ENCODE data around the gene EXOC4.

EXOC4 gene

DNA sequence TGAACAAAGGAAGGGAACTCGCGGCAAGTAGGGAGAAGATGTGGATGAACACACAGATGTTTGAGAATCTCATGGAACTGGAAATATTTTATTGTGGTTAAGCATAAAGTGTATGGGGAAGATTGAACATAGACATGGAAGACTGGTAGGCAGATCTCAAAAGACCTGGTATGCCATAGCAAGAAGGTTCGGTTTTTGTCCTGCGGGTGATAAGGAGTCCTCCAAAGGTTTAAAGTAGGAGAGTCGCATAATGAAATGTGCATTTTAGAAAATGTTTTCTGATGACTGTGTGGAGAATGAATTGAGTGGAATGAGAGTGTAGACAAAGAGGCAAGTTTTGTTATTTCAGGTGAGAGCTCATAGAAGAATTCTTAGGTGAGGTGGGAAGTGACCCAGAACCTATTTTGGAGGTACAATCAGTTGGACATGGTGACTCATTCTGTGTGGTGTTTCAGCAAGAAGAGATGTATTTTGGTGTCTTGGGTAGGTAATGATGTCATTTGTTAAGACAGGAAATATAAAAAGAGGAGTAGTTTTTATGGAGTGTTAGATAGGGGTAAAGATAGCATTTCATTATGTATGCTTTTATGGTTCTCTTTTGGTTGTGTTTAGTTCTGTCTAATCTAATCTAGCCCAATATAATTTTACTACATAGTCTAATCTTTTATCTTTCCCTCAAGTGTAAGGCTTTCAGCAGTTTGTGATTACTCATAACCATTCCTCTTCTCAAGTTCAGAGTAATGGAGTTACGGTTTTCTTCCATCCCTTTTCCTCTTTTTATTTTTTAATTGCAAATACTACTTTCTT, 239.2 kb downstream of the EXOC4 start:
- DNase-seq (ENCODE audit: low read depth): no peak

DNA sequence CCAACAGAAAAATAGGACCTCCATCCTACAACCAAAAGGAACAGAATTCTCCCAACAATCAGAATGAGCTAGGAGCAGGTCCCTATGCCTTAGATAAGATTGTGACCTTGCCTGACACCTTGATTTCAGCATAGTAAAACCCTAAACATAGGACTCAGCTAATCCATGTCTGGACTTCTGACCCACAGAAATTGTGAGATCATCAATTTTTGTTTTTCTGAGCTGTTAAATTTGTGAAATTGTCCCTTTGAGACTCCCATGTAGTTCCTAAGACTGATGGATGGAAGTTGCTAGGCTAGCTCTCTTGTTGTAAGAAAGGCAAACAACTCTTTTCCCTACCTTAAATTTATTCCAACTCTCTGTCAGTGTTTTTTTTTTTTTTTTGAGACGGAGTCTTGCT, 244.2 kb downstream of the EXOC4 start:
- no peak for DNase-seq (ENCODE audit: low read depth)

DNA sequence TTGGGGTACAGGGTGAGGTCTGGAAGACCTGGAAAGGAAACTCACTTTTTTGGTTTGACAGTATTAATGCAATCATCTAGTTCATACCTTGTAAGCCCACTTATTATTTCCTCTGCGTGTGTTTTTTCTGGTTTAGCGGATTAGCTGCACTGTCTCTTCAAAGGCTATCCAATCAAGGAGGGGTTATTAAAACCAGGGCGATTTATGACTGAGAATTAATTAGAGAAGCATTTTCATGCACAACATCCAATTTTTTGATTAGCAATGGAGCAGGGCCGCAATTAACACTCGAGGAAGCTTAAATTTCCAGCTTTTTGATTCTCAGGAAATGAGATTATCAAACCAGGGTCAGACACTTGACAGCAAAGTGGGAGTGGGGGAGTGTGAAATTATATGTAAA, 248.9 kb downstream of the EXOC4 start:
- DNase-seq (ENCODE audit: low read depth): no peak

DNA sequence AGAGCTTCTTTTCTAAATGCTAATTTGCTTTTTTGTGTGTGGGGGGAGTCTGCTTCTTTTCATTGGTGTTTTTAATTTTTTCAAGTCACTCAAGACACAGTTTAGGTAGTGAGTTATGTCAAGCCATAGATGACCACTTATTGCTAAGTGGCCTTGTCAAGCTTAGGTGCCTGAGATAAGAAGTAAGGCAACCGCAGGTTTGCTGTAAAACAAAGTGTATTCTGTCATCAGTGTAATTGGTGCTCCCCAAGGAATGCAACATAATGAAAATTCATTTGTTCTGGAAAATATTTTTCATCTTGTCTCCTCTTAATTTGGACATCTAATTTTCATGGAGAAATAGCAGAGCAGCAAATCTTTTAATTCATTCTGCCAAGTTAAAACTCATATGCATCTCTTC, 249.6 kb downstream of the EXOC4 start:
- DNase-seq (ENCODE audit: low read depth): no peak

DNA sequence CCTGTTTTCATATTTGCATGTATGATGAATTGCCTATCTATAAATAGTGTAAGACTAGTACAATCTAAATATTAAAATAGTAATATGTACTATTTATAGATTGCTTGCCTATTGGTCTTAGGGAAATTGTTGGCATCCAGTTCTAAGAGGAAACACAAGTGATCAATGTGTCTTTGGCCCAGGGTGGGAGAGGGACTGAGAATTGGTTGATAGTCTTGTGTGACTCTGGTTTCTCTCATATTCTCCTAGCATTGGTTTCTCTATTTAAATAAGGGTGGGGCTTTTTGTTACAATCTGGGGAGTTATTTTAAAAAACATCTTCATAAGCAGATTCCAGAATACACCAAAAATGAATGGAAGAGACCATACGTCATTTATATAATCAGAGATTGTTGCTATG, 250.1 kb downstream of the EXOC4 start:
- DNase-seq (ENCODE audit: low read depth): no peak

- DNase-seq (ENCODE audit: low read depth): no peak
These were observed 251.9 kb downstream of the EXOC4 start for GRCh38 chr7:133504825-133505224.

- no peak for DNase-seq (ENCODE audit: low read depth)
These were observed 256.9 kb downstream of the EXOC4 start for GRCh38 chr7:133509822-133510221.

DNA sequence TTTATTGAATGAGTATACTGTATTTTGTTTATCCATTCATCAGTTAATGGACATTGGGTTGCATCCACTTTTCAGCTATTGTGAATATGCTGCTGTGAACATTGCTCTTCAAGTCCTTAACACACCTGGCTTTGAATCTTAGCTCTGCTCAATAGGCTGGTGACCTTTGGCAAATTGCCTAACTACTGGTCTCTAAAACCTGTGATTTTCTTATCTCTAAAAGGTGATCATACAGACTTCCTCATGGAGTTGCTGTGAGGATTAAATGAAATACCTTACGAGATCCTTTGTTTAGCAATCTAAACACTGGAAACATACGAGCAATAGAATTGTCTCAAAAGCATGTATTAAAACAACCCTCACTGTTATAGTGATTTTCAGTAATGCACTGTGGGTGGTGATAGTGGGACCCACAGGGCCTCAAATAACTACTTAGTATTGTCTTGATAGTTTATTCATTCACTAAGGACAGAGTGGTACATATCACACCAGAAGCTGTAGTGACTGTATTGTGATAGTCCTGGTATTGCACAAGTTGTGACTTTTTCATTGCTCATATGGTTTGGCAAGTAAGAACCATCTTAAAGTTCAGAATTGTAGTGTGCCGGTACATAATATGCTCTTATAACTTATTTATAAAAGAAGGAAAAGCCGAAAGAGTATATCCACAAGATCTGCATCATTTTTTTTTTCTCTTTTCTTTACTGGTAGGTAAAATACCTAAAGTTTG, 257.6 kb downstream of the EXOC4 start:
- DNase-seq (ENCODE audit: low read depth): no peak

GRCh38 chr7:133511252-133511651, 258.4 kb downstream of the EXOC4 start:
- no peak for DNase-seq (ENCODE audit: low read depth)

DNA sequence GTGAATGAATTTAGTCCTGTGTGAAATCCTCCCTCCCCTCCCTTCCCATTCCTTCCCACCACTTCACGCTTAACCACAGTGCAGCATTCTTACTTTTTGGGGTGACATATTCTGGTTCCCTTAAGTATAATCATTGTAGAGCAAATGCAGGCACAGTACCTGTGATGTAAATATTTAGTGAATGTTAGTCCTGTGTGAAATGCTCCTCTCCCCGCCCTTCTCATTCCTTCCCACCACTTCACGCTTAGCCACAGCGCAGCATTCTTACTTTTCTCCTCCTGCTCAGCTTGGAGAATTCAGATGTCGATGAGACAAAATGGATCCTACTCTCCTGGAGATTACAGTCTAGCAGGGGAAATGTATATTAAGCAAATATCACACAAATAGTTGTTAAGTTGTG, 258.8 kb downstream of the EXOC4 start:
- DNase-seq (ENCODE audit: low read depth): no peak

GRCh38 chr7:133512560-133512959, 259.7 kb downstream of the EXOC4 start:
- no peak for DNase-seq (ENCODE audit: low read depth)

DNA sequence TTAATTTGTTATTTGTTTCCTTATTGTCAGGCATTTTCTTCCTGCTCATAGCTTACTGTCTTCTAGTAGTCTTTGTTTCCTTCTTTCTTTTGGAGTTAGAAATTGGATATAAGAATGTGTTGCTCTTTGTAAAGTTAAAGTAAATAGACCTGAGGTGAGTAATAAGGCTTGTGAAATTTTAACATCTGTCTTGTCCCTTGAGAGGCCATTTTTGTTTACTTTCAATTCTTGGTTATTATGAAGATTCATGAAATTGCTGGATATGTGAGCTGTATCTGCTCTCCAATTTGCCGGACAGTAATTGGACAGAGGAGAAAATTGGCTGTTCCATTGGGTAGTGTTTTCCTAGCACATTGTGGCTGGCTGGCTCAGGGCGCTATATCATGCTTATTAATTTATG, 260.7 kb downstream of the EXOC4 start:
- no peak for DNase-seq (ENCODE audit: low read depth)

GRCh38 chr7:133514551-133514950, 261.7 kb downstream of the EXOC4 start:
- no peak for DNase-seq (ENCODE audit: low read depth)

DNA sequence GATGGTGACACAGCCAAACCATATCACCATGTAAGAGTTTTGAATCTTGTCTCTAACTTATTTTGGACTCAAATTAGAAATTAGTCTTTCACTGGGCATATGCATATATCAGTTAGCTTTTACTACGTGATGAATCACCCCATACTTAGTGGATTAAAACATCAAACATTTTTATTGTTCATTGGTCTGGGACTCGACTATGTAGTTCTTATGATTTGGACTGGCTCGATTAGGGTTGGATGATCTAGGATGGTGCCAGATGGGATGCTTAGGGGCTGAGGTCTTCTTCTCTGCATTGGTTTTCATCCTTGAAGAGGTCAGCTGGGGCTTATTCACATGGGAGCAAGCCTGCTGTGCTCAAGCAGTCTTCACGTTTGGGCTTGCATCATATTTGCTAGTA, 264.9 kb downstream of the EXOC4 start:
- DNase-seq (ENCODE audit: low read depth): no peak

GRCh38 chr7:133518718-133519117, 265.8 kb downstream of the EXOC4 start:
- no peak for DNase-seq (ENCODE audit: low read depth)

DNA sequence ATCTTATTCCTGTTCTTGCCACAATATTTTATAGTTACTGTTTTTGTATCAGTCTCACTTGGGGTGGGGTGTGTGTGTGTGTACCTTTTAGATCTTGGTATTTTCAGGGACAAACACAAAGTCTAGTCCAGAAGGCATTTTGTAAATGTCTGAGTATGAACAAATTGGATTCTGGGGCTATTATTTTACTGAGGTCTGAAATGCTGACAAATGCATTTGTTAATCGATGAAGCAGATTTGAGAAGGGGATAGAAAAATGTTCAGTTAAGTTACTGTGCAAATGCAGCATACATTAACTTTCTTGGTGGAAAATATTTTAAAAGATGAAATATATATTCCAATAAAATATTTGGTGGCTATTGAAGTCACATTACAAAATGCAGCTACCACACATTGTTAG, 267.4 kb downstream of the EXOC4 start:
- no peak for DNase-seq (ENCODE audit: low read depth)

GRCh38 chr7:133522501-133522900, 269.6 kb downstream of the EXOC4 start:
- DNase-seq (ENCODE audit: low read depth): no peak

- no peak for DNase-seq (ENCODE audit: low read depth)
These were observed 275.9 kb downstream of the EXOC4 start for GRCh38 chr7:133528796-133529195.

DNA sequence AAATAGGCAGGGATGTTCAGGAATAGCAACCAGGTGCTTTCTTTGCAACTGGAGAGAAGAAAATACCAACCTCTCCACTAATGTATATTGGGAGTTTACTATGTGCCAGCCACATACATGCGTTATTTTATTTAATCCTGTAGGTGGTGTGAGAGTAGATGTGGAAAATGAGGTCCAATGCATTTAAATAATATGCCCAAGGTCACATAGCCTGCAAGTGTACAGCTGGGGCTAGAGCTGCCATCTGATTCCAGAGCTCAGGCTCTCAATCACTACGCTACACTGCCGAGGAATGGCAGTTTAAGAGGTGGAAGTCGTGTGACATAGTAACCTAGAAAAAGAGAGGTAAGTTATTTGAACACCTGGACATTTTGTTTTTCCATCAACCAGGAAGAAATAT, 277.0 kb downstream of the EXOC4 start:
- no peak for DNase-seq (ENCODE audit: low read depth)

DNA sequence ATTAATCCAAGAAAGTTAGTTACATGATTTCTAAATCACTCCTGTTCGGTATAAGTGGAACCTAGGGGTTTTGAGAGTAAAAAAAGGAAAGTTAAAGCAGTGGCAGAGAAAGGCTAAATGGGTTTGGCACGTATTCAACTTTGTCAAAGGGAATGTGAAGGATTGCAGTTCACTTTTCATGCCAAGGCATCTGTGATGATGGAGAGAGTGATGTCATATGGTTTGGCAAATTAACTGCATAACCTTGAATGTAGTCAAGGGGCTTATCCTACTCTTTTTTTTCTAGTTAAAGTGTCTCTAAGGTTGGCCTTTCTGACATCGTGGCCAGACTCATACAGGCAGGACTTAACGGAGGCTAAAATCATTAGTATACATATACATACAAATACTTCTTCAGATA, 277.8 kb downstream of the EXOC4 start:
- DNase-seq (ENCODE audit: low read depth): peak; percentile 39

GRCh38 chr7:133534816-133535215, 281.9 kb downstream of the EXOC4 start:
- DNase-seq (ENCODE audit: low read depth): no peak

- DNase-seq (ENCODE audit: low read depth): no peak
These were observed 282.4 kb downstream of the EXOC4 start for GRCh38 chr7:133535308-133535707.

GRCh38 chr7:133536450-133536849, 283.6 kb downstream of the EXOC4 start:
- DNase-seq (ENCODE audit: low read depth): no peak

DNA sequence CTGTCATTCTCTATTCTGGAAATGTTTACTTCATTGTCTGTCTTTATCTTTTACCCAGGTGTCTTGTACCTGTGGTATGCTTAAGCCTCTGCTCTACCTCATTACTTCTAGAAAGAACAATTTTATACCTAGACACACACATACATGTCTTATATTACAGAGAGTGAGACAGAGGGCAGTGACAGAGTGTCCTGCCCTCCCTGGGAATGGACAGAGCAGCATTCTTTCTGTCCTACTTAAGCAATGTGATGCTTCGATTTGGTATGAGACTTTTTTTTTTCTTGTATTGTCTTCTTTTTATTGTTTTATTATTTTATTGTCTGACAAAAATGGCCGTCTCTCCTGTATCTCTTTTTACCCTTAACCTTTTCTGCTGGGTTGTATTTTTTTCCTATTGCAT, 286.1 kb downstream of the EXOC4 start:
- no peak for DNase-seq (ENCODE audit: low read depth)
